GM19324 (cell line): ENCODE results near the gene CEP41.
"Not testable (repeated sequence)": the region's sequence is repeated elsewhere in the genome, so short reads cannot be mapped to it uniquely, and the experiment has no call there.

Experiments
- ATAC-seq: cut with Tn5 transposase; IDR thresholded peaks from one replicate; pipeline ENCODE4 v1.9.1; 2021; ENCODE audit warnings: mild to moderate bottlenecking, moderate library complexity; ENCODE audit not compliant: unreplicated experiment, low FRiP score

Gene CEP41

DNA sequence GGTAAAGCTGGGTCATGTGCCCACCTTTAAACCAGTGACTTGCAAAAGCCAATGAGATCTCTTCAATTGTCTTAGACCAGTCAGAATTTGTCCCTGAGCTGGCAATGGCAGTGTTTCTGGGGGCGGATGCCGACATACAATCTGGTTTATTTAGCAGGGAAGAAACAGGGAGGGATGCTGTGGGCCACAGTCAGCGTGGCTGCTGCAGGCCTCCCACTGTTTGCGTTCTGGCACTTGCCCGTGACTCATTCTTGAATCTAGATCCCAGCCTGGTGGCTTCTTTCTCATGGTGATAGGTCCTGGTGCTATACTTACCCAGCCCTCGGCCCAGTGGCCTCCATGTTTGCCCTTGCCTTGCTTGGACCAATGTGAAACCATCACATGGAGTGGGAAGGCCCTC is 63.6 kb downstream of the CEP41 start:
- no peak for ATAC-seq

- not testable (repeated sequence) for ATAC-seq
Observed at GRCh38 chr7:130376461-130376860, 64.4 kb downstream of the CEP41 start.

DNA sequence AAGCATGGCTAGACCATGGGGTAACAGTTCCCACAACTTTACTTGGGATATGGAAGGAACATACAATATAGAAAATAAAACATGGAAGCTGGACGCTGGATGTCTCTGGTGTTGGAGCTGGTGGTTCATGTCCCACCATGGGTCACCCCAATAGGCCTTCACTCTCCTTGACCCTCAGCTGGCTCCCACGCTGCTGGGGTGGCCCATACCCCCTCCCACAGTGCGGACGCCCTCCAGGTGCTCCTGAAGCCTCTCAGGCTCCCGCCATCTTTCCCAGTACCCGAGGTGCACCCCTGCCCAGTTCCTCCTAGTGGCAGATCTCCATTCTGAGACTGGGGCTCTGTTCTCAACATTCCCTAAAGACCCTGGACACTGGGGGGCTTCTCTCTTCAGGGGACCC is 66.3 kb downstream of the CEP41 start:
- ATAC-seq, result no peak

DNA sequence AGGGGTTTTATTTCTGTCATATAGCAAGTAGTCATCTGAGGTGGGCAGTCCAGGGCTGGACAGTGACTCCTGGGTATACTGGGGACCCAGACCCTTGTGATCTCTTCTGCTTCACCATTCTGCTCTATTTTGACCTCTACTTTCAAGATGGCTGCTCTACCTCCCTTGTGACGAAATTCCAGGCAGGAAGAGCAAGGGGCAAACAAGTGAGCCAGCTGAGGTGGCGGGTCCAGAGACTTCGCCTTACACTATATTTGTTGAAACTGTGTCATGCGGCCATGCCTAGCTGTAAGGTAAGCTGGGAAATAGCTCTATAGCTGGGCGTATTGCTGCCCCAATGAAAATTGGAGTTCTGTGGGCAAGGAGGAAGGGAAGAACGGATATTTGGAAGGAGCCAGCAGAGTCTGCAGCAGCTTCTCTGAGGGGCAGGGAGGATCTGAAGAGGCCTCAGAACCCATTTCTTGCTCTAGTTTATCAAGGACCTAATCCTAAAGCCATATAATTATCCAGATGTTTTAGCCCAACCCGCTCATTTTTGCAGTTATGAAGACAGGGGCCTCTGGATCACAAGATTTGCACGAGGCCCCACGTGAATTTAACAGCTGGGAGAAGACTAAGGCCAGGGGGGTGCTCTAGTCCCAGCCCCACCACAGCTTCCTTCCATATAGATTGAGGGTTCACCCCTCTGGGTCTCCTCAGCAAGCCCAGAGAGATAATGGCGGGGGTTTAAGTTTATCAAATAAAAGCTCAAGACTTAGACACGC is 68.2 kb downstream of the CEP41 start:
- ATAC-seq, result no peak

DNA sequence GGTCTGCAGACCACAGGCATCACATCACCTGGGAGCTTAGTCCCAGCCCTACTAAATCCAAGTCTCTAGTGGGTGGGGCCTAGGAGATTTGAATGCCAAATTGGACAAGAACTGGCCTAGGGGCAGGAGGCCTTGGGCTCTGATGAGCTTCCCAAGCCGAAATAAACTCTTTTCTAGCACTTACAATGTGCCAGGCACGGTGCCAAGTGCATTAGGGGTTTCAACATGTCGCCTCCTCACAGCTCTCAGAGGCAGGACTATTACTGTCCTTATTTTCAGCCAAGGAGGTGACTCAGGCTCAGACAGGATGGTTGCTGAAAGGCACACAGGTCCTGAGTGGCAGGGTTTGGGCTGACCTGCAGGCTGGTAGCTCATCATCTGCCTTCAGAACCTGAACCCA is 69.8 kb downstream of the CEP41 start:
- ATAC-seq, result no peak

GRCh38 chr7:130369831-130370550 is 70.8 kb downstream of the CEP41 start:
- ATAC-seq, result no peak

DNA sequence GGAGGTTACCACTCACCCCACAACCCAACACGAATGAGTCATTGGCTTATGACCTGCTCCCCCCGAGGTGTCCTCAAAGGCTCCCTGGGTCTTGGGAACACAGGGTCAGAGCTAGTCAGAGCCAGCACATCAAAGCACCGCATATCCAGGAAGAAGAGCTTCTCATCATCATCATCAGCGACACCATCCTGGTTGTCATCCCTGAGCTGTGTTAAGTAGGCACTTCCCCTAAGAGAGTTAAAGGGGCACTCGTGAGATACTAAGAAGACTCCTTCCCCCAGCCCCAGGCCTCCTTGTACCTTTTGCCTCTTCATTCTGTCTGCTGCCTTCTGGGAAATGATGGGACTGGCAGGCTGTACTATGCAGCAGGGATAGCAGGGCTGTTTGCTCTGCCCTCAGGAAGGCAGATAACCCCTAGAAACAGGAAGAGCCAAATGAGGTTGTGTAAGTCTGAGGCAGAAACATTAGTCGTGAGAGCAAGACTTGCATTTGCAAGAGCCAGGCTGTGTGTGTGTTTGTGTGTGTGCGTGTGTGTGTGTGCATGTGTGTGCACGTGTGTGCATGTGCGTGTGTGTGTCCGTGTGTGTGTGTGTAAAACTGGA is 71.6 kb downstream of the CEP41 start:
- ATAC-seq, result no peak

DNA sequence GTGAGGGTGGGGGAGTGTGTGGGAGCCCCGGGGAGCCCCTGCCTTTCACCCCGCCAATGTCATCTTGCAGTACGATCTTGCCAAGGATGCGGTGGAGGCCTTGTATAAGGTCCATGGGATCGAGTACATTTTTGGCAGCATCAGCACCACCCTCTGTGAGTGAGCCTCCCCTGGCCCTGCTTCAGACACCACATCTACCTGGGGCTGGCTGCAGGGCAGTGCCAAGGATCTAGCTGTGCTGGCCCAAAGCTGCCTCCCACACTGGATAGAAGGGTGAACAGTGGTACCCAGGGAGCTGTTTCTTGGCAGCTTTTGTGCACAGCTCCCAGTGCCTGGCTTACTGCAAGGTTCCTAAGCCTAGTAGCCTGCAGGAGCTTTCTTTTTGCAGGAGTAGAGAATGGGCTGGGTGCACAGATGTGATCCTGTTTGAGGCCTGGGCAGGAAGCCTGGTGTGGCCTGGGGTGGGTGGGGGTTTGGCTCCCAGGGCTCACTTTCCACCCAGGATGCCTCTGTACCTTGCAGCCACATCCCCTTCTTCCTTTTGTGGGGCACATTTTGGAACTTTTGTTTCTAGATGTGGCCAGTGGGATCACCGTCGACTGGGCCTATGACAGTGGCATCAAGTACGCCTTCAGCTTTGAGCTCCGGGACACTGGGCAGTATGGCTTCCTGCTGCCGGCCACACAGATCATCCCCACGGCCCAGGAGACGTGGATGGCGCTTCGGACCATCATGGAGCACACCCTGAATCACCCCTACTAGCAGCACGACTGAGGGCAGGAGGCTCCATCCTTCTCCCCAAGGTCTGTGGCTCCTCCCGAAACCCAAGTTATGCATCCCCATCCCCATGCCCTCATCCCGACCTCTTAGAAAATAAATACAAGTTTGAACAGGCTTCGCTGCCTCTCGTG is 72.7 kb downstream of the CEP41 start:
- ATAC-seq, result no peak

DNA sequence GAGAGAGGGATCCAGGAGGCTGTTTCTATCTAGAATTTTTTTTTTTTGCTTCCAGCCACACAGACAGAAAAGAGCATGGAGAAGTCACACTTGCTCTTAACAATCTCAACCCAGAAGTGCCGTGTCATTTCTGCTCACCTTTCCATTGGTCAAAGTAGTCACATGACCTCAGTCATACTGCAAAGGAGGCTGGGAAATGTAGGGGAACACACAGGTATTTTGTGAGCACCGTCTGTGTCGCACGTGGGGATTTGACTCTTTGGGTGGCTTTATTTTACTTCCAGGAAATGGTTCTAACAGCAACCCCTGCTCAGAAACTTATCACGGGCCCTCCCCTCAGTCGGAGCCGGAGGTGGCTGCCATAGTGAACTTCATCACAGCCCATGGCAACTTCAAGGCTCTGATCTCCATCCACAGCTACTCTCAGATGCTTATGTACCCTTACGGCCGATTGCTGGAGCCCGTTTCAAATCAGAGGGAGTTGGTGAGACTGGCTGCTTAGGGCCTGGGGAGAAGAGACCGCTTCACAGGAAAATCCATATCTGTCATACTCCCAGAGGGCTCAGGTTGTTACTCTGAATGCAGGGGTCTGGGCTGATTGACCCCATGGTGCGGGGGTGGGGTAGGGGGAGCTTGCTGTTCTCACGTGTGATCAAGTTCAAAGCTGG is 73.6 kb downstream of the CEP41 start:
- no peak for ATAC-seq

- no peak for ATAC-seq
Observed at GRCh38 chr7:130366564-130366963, 74.3 kb downstream of the CEP41 start.

- ATAC-seq, result no peak
Observed at GRCh38 chr7:130365511-130366441, 75.0 kb downstream of the CEP41 start.

DNA sequence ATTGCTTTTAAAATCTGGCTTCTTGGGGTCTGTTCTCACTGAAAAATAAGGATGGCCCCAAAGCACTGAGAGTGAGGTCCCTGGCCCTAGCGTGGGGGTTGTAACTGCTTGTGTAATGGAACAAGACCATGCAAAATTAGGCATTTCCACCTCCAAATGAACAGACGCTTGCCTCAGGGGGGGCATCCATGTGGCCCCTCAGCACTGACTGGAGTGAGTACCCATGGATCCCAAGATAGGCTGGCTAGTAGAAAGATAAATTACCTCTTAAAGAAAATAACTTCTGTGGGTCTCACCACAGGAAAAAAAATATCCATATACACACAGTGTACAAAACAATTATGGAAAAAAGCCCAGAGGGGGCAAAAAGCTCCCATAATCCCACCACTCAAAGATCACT is 75.7 kb downstream of the CEP41 start:
- ATAC-seq, result no peak

GRCh38 chr7:130364451-130364850 is 76.4 kb downstream of the CEP41 start:
- ATAC-seq, result no peak

DNA sequence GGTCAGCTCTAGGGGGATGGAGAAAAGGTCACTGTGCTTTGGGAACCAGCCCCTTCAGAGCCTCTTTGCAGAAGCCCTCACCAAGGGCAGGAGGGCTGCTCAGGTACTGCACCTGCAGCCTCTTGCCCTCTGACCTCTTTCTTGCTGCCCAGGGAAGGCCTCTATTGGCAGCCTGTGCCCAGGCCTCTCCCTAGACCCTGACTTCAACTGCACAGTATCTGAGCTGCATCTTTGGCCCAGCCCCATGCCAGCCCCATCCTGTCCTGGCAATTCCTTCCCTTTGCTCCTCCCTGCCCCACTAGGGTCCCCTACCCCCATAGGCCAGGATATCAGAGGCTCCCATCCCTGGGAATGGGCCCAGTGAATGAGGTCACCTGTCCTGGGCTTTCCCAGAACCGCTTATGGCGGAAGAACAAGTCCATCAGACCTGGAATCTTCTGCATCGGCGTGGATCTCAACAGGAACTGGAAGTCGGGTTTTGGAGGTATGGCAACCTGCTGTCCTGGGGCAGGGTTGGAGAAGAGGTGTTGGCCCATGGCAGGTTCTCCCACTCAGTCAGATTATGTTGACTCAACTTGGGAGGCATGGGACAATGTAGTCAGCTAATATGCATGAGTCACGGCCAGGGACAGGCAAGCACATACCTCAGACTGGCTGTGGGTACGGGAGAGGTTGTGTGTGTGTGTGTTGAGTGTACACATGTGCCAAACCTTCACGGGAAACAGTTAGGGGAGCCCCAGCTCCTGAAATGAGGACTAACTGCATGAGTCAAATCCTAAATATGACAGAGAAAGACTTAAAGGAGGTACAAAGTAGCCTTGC is 77.6 kb downstream of the CEP41 start:
- no peak for ATAC-seq

DNA sequence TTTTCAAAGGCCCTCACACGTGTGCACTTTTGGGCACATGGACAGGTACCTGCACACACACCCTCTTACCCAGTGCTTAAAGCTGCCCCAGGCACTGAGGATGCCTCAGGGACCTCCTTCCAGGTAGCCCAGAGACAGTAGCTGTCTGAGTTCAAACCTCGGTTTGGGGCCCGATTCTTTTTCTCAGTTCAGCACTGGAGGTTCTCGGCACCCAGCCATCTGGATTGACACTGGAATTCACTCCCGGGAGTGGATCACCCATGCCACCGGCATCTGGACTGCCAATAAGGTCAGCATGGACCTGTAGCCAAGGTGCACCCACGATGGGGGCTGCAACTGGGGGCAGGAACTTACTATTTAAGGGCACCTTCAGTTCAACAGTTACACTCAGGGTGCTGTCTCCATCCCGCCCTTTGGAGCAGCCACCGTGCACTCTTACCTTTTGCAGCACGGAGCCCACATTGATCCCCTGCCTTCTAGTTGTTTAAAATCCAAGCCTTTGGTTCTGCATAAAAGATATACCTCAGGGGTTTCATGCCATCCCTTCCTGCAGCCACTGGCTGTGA is 78.5 kb downstream of the CEP41 start:
- ATAC-seq, result no peak

DNA sequence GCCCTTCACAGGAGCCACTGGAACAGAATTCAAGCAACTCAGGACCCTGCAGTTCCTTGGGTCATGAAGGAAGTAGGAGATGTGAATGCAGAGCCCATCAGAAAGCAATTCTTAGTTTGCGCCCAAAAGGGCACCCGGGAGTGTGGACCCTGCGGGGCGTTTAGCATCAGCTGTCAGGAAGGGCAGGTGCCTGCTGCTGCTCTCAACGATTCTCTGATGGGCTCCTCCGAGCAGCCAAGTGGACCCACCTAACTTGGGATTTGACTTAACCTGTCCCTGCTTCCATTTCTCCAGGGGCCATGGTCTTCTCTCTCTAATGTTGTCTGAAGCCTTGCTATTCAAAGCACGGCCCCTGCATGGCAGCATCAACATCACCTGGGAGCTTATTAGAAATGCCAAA is 79.1 kb downstream of the CEP41 start:
- ATAC-seq, result no peak

DNA sequence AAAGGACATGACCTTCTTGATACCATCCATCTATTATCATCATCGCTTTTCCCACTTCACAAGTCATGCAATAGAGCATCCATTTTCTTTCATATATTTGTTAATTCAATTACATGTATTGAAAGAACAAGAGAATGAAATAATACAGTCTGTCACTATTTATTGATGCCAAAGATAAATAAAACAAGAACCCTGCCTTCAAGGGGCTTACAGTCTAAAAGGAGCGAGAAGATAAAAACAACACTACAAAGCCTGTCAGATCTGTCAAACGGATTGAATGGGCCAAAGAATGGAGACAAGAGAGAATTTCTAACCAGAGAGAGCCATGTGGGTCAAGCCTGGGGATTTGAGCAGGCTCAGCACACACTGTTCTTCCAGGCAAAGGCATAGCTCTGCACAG is 80.3 kb downstream of the CEP41 start:
- ATAC-seq, result no peak

- ATAC-seq, result no peak
Observed at GRCh38 chr7:130359276-130359857, 81.4 kb downstream of the CEP41 start.
